ENCODE measurements around the gene OR5T3. TPM values are rescaled to one million over a fixed set of nuclear protein-coding genes. Genes with fewer than 3 reads are reported as not detected.
"Not testable (repeated sequence)": the region's sequence is repeated elsewhere in the genome, so short reads cannot be mapped to it uniquely, and the experiment has no call there.

The OR5T3 gene
- not detected for total RNA-seq

DNA sequence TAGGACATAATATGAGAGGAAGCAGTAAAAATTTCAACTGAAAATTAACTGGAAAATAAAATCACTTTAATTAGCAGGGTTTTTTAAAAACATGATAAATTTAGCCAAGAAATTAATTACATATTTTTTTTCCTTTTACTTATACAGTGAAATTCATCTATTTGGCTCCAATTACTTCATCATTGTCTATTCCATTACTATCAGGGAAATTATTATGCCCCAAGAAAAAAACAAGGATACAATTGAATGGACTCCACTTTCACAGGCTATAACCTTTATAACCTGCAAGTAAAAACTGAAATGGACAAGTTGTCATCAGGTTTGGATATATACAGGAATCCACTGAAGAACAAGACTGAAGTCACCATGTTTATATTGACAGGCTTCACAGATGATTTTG lies at the start of gene OR5T3:
Gene OR5T3, plus strand, starts transcription at position 301 of the 400 bp plus-strand sequence. Its CDS starts 0 bp downstream, at position 301.
- no peak within 1 kb of the TSS for H3K4me3 Mint-ChIP-seq
- no peaks in the 10 kb centered on the region for H3K27me3 Mint-ChIP-seq
- no peaks in the 10 kb centered on the region for H3K36me3 Mint-ChIP-seq (ENCODE audit: low read depth)
- H3K4me1 Mint-ChIP-seq = no peaks in the 10 kb centered on the region
- CTCF ChIA-PET = no interaction called here
- H3K27ac Mint-ChIP-seq = no peak within 1 kb of the TSS
- peaks cover 5% of the 10 kb centered on the region for H3K9me3 Mint-ChIP-seq
- no peak for DNase-seq
- POLR2A ChIA-PET = no interaction called here

DNA sequence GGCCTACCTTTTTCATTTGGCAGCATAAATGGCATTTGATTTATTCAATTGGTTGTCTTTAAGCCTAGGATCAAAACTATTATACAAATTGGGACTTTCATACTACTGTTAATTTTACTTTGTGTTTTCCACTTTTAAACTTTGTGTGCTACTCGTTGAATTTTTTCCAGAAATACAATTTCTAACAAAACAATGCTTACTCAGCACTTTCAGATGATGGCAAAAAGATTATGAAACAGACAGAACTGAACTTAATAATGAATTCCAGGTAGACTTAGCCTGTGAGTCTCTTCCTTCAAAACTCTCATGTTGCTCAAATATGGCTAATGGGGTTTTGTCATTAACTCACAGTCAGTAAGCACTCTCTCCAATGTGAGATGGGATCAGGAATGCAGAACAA lies 44.3 kb upstream of the OR5T3 start:
- Mint-ChIP-seq H3K36me3 (ENCODE audit: low read depth) (no peaks in the 10 kb centered on the region), H3K27ac (no peak overlapping the region), H3K9me3 (peaks cover 21% of the 10 kb centered on the region), H3K4me3 (no peak overlapping the region), H3K27me3 (no peaks in the 10 kb centered on the region), H3K4me1 (no peaks in the 10 kb centered on the region)
- ChIA-PET POLR2A (no interaction called here), CTCF (no interaction called here)
- DNase-seq = no peak

DNA sequence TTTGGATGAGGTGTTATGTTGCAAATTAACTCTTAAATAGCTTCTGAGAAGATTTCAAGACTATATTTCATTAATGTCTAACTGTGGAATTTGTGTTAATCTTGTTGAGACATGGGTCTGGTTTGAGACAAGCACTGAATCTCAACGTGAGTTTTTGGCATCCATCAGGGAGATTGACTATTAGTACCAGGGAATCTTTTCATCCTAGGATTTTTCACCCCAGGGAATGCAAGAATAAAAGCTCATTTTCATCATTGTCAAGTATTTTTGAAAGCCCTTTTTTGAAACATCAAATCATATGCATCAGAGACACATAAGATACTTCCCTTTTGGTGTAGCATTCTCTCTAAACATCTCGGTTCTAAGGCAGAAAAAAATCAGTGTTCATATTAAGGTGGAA lies 37.5 kb upstream of the OR5T3 start:
- Mint-ChIP-seq H3K4me1 (no peaks in the 10 kb centered on the region), H3K36me3 (ENCODE audit: low read depth) (no peaks in the 10 kb centered on the region), H3K27me3 (no peaks in the 10 kb centered on the region), H3K9me3 (peaks cover 31% of the 10 kb centered on the region), H3K4me3 (no peak overlapping the region), H3K27ac (no peak overlapping the region)
- DNase-seq = no peak
- ChIA-PET POLR2A (no interaction called here), CTCF (no interaction called here)

DNA sequence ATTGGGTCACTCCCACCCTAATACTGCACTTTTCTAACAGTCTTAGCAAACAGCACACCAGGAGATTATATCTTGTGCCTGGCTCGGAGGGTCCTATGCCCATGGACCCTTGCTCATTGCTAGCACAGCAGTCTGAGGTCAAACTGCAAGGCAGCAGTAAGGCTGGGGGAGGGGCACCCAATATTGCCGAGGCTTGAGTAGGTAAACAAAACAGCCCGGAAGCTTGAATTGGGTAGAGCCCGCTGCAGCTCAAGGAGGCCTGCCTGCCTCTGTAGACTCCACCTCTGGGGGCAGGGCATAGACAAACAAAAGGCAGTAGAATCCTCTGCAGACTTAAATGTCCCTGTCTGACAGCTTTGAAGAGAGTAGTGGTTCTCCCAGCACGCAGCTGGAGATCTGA lies 32.3 kb upstream of the OR5T3 start:
- POLR2A ChIA-PET; DNase-seq; H3K36me3 Mint-ChIP-seq (ENCODE audit: low read depth); H3K4me1 Mint-ChIP-seq; H3K27me3 Mint-ChIP-seq; CTCF ChIA-PET; H3K27ac Mint-ChIP-seq; H3K4me3 Mint-ChIP-seq: not testable (repeated sequence)
- H3K9me3 Mint-ChIP-seq = peaks cover 29% of the 10 kb centered on the region

DNA sequence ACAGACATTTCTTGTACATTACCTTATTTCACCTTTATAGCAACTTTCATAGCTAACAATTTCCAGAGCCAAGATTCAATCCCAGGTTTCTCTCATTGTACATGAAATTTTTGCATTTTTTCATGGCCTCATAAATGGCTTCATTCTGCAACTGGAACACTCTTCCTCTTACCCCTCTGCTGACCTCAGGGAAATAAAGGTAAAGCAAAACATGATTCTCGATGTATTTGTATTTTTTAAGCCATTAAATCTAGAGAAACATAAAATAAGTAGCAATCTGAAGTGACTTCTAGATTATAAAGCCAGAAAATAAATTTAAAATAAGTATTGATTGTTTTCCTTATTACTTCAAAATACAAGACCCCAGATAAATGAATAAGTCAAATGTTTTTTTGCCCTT lies 17.9 kb upstream of the OR5T3 start, which contains the start of gene OR5T2:
Gene OR5T2, minus strand, starts transcription at position 101 of the 400 bp plus-strand sequence. CDS start 1,193 bp downstream, outside the sequence.
- Mint-ChIP-seq H3K4me1 (no peaks in the 10 kb centered on the region), H3K4me3 (no peak within 1 kb of the TSS), H3K27me3 (no peaks in the 10 kb centered on the region), H3K9me3 (peaks cover 12% of the 10 kb centered on the region), H3K36me3 (ENCODE audit: low read depth) (no peaks in the 10 kb centered on the region), H3K27ac (no peak within 1 kb of the TSS)
- DNase-seq = no peak
- ChIA-PET POLR2A (no interaction called here), CTCF (no interaction called here)

DNA sequence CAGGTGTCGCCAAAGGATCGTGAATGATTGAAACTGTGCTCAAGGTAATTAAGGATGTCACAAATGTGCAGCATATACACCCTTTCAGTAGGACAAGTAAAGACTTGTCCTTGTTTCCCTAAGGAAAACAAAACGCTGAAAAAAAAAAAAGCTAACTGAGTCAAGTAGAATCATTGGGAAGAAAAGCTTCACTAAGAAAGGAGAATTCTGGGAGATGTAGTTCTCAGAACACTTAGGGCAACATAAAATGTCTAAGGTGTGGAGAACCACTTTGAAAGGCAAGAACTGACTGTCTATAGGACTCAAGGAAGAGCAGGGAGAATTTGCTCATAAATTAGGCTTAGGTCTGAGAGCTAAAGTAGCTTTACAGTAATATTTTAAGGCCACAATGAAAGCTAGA lies 19.0 kb downstream of the OR5T3 start:
- peaks cover 13% of the 10 kb centered on the region for H3K9me3 Mint-ChIP-seq
- H3K27ac Mint-ChIP-seq = no peak overlapping the region
- H3K36me3 Mint-ChIP-seq (ENCODE audit: low read depth) = no peaks in the 10 kb centered on the region
- POLR2A ChIA-PET = no interaction called here
- CTCF ChIA-PET = interaction anchor here (0.7 kb wide), 1 partner anchor 142 kb away, joined by 3 read pairs; no protein-coding TSS in a partner anchor
- DNase-seq = no peak
- H3K4me3 Mint-ChIP-seq = no peak overlapping the region
- no peaks in the 10 kb centered on the region for H3K27me3 Mint-ChIP-seq
- H3K4me1 Mint-ChIP-seq = no peaks in the 10 kb centered on the region

DNA sequence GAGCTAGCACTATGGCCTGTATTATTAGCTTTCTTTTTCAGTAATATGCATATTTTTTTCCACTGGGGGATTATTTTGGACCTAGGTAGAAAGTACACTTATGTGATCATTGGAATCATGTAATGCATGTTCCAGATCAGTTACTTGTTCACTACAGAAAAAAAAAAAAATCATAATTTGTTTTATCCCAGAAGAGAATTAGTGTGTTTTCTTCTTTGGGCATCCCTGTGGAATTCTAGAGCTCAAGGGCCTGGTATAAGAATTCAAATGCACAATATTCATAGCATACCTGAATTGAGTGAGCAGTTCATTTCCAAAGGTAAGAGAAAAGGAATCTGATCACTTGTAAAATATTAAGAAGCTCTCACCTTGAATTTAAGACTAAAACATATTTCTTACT lies 21.8 kb downstream of the OR5T3 start, which contains the start of gene OR5T1:
Gene OR5T1, plus strand, starts transcription at position 301 of the 400 bp plus-strand sequence. CDS start 1,485 bp downstream, outside the sequence.
- no peaks in the 10 kb centered on the region for H3K4me1 Mint-ChIP-seq
- H3K4me3 Mint-ChIP-seq = no peak within 1 kb of the TSS
- no peak within 1 kb of the TSS for H3K27ac Mint-ChIP-seq
- peaks cover 2% of the 10 kb centered on the region for H3K9me3 Mint-ChIP-seq
- POLR2A ChIA-PET = no interaction called here
- CTCF ChIA-PET = no interaction called here
- H3K27me3 Mint-ChIP-seq = no peaks in the 10 kb centered on the region
- H3K36me3 Mint-ChIP-seq (ENCODE audit: low read depth) = no peaks in the 10 kb centered on the region
- DNase-seq = no peak

DNA sequence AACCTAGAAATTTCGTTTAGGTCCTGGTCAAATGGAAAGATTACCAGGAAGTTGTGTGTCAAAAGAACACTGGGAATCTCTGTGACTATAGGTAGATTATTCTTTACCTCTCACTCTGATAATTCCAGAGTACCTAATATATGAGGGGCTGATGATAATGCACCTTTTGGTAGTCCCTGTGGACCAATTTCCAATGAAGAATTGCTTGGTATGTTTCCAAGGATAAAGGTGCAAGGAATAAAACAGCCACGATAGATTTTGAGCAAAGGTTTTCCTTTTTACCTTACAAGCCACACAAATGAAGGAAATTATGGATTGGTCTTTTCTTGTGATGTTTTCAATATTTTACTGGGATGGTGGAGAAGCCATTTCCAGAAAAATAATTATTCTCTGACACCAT lies 40.1 kb downstream of the OR5T3 start, which contains the start of gene OR8H1:
Gene OR8H1, minus strand, starts transcription at position 101 of the 400 bp plus-strand sequence. CDS start 1,192 bp downstream, outside the sequence.
- no peak for DNase-seq
- POLR2A ChIA-PET = no interaction called here
- Mint-ChIP-seq H3K4me3 (no peak within 1 kb of the TSS), H3K36me3 (ENCODE audit: low read depth) (no peaks in the 10 kb centered on the region), H3K27ac (no peak within 1 kb of the TSS), H3K4me1 (no peaks in the 10 kb centered on the region), H3K9me3 (peaks cover 16% of the 10 kb centered on the region), H3K27me3 (no peaks in the 10 kb centered on the region)
- CTCF ChIA-PET = no interaction called here

DNA sequence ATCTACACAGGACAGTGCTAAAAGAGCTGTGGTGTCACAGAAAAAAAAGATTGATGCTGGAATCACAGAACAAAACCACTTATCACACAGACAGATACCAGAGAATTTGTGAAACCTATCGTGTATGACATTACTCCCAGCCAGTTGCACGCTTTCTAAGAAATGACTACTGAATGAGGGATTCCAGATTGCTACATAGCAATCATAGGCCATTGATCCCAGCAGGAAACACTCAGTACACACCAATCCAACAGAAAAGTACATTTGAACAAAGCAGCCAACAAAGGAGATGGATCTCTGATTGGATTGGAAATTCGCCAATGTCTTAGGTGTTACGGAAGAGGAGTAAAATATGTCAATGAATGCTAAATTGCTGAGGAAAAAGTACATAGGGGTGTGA lies 44.8 kb downstream of the OR5T3 start:
- CTCF ChIA-PET = no interaction called here

More for the DNA sequence above, 44.8 kb downstream of the OR5T3 start:
- no peak for DNase-seq
- H3K4me1 Mint-ChIP-seq = no peaks in the 10 kb centered on the region
- H3K9me3 Mint-ChIP-seq = peaks cover 9% of the 10 kb centered on the region
- no peaks in the 10 kb centered on the region for H3K36me3 Mint-ChIP-seq (ENCODE audit: low read depth)
- no peaks in the 10 kb centered on the region for H3K27me3 Mint-ChIP-seq
- no peak overlapping the region for H3K27ac Mint-ChIP-seq
- POLR2A ChIA-PET = no interaction called here
- H3K4me3 Mint-ChIP-seq = no peak overlapping the region

Other genes starting within 250 kb of the OR5T3 start
- not detected for gene OR5AS1, start 224.6 kb upstream of the OR5T3 start, total RNA-seq
- not detected for gene OR8I2, start 158.9 kb upstream of the OR5T3 start, total RNA-seq
- not detected for gene OR8H2, start 148.6 kb upstream of the OR5T3 start, total RNA-seq
- gene OR8H3, start 129.9 kb upstream of the OR5T3 start, total RNA-seq = not detected
- gene OR8J3, start 112.1 kb upstream of the OR5T3 start, total RNA-seq = not detected
- gene OR8K5, start 91.9 kb upstream of the OR5T3 start, total RNA-seq = not detected
- not detected for gene OR5J2, start 75.6 kb upstream of the OR5T3 start, total RNA-seq
- not detected for gene OR5T2, start 18.0 kb upstream of the OR5T3 start, total RNA-seq
- gene OR5T1, start 21.9 kb downstream of the OR5T3 start, total RNA-seq = not detected
- not detected for gene OR8H1, start 40.0 kb downstream of the OR5T3 start, total RNA-seq
- gene OR8K3, start 62.9 kb downstream of the OR5T3 start, total RNA-seq = not detected
- gene OR8K1, start 93.8 kb downstream of the OR5T3 start, total RNA-seq = not detected
- not detected for gene OR8J1, start 102.0 kb downstream of the OR5T3 start, total RNA-seq
- gene OR8U1, start 123.4 kb downstream of the OR5T3 start, total RNA-seq = not detected
- gene OR5AL1, start 160.4 kb downstream of the OR5T3 start, total RNA-seq = not detected
- not detected for gene OR5M3, start 221.1 kb downstream of the OR5T3 start, total RNA-seq
- gene OR5M8, start 239.1 kb downstream of the OR5T3 start, total RNA-seq = not detected

Data from activated CD4-positive, alpha-beta memory T cell treated with anti-CD3 and anti-CD28 coated beads, Interleukin-2, amount 10 ng/mL, durations not matched to agents 7 days and 5 days (primary cell).